ENCODE results near the gene DCTPP1.
A peak's percentile ranks its signal among the peaks of the same experiment; 100 is the strongest.

DCTPP1 gene

GRCh38 chr16:30380803-30381208, 49.0 kb downstream of the DCTPP1 start:
- peak; percentile 38 for DNase-seq

DNA sequence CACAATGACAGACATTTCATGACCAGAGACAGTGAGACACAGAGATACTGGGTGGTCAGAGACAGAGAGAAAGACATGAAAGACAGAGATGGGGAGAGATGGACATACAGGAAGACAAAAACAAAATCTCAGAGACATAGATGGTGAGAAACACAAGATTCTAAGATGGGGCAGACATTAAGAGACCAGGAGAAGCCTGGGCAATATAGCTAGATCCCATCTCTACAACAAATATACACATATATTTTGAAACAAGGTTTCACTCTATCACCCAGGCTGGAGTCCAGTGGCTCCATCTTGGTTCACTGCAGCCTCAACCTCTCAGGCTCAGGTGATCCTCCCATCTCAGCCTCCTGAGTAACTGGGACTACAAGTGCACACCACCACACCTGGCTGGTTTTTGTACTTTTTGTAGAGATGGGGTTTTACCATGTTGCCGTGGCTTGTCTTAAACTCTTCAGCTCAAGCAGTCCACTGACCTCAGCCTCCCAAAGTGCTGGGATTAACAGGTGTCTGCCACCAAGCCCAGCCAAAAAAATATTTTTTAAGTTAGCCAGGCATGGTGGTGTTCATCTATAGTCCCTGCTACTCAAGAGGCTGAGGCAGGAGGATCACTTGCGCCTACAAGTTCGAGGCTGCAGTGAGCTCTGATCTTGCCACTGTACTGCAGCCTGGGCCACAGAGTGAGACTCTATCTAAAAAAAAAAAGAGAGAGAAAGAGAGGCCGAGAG, 49.6 kb downstream of the DCTPP1 start:
- no peak for DNase-seq

GRCh38 chr16:30379158-30379783, 50.6 kb downstream of the DCTPP1 start:
- DNase-seq: peak; percentile 44

DNA sequence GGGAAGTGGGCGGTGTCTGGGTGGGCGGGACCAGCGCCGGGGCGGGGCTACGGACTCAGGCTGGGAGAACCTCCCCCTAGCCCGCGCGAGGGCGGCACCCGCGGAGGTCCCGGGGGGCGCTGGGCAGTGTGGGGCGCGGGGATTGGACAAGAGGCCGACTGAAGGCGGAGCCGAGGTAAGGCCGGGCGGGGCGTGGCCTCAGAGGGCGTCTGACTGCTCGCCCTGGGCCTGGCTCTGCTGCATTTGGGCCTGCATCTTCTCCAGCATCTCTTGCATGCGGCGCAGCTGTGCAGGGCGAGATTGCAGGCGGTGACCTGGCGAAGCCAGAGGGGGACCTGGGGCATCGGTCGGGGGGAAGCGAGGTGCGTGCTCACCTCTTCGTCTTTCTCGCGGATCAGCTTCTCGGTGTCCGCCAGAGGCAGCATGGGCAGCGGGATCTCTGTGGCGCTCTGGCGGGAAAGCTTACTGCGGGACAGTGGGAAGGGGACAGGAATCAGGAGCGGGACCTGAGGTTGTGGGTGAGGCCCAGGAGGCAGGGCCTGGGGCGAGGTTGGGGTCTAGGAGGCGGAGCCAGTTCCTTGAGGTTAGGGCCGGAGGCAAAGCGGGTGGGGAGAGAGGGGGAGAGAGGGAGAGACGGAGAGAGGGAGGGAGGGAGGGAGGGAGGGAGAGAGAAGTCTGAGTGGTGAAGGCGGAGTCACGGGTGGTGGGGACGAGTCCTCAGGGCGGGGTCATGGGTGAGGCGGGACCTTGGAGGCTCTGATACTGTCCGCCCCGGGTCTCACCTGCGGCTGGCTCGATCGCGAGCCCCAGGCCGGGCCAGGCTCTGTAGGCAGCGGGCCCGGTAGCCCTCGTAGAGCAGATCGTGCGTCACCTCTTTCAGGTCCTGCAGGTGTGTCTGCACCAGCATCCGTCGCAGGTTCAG, 51.3 kb downstream of the DCTPP1 start:
- peak; percentile 100 for DNase-seq

DNA sequence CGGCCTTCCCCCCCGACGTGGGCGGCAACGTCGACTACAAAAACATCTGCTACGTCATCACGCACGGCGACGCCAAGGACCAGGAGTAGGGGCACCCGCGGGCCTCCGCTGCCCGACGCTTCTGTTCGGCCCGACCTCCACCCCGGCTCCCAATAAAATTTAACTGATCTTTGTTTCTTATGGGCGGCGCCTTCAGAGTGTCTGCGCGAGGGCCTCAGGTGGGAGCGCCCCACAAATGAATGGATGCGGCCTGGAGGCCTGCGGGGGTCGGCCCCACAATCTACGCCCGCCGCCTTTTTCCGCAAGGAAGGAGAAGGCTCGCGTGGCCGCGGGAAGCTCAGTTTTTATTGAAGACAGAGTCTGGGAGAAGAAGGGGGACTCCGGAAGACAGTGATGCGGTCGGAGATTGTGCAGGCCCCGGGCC, 52.0 kb downstream of the DCTPP1 start:
- DNase-seq: peak; percentile 94

DNA sequence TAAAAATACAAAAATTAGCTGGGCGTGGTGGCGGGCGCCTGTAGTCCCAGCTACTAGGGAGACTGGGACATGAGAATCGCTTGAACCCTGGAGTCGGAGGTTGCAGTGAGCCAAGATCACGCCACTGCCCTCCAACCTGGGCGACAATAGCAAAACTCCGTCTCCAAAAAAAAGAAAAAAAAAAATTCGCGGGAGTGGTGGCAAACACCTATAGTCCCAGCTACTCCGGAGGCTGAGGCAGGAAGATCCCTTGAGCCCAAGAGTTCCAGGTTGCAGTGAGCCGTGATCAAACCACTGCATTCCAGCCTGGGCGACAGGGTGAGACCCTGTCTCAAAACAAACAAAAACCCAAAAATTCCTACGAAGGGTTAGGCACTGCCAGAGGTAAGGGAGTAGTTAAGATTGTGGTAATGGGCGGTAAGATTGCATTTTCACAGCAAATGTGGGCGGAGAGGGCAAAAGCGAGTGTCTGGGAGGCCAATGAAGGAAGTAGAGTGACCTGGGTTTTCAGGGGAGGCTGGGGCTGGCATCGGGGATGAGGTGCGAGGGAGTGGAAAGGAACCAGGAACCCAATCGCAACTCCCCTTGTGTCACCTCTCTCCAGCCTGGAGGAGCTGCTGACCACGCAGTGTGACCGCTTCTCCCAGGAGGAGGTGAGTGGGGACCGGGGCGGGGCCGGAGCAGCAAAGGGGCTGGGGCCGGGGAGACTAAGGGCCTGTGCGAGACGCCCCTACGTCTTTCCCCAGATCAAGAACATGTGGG, 52.6 kb downstream of the DCTPP1 start:
- DNase-seq: no peak

DNA sequence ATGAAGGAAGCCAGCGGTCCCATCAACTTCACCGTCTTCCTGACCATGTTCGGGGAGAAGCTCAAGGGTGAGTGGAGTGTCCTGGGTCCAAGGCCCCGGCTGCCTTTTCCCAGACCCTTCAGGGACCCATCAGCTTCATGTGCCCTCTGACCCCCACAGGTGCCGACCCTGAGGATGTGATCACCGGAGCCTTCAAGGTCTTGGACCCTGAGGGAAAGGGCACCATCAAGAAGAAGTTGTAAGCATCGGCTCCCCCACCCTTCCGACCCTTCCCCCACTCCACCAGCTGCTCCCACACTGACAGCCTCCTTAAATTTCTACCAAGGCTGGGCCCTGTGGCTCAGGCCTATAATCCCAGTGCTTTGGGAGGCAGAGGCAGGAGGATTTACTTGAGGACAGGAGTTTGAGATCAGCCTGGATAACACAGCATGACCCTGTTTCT, 53.3 kb downstream of the DCTPP1 start:
- peak; percentile 32 for DNase-seq

DNA sequence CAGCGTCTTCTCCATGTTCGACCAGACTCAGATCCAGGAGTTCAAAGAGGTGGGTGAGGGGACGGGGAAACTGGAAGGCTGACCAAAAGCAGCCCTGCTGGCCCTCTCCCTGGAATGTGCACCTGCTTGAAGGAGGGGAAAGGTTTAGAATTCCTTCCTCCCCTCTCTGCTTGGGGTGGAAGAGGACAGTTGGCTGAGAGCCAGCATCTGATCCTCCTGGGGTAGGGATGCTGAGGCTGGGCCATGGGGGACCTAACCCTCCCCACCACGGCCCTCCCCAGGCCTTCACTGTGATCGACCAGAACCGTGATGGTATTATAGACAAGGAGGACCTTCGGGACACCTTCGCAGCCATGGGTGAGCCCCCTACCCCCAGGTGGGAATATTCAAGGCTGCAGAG, 54.0 kb downstream of the DCTPP1 start:
- peak; percentile 44 for DNase-seq

DNA sequence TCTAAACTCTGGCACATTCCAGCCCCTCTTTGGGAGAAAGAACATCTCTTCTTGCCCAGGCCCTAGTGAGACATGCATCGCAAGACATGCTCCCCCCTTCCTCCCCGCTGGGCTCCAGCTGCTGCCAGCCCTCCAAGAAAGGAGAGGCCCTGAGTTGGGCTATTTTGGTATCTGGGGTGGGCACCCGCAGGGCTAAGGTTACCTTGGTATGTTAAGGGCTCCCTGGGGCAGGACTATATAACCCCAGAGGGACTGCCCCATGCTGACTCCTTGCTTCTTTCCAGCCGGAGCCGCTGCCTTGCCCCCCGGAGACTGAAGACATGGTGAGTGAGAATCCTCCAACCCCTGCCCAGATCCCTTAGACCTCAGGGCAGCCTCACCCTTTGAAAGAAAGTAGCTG, 55.3 kb downstream of the DCTPP1 start, which contains the start of gene MYL11:
Gene MYL11 (plus strand): TSS at position 265 of the 400 bp plus-strand sequence. CDS start 56 bp downstream, at position 321.
- peak; percentile 45 for DNase-seq
